Choroid plexus epithelial cell (primary cell): ENCODE measurements around the gene CNBD2.
"Not testable (repeated sequence)": the region's sequence is repeated elsewhere in the genome, so short reads cannot be mapped to it uniquely, and the experiment has no call there.

Source experiments
- DNase-seq: peaks from one replicate; pipeline ENCODE4 v3.0.0-alpha.2; 2010; ENCODE audit warnings: low read depth
- H3K4me3 ChIP-seq: 2 replicates; pipeline ENCODE4 v1.5.1; 2011; ENCODE audit warnings: low read depth, mild to moderate bottlenecking, control low read depth, low read length, moderate library complexity
- TF ChIP-seq, protein P1 (sequence below): conservative IDR thresholded peaks from 2 replicates; pipeline ENCODE4 v1.5.1; 2011; ENCODE audit warnings: low read depth, mild to moderate bottlenecking, control low read depth, inconsistent platforms, low read length, moderate library complexity

CNBD2 gene

DNA sequence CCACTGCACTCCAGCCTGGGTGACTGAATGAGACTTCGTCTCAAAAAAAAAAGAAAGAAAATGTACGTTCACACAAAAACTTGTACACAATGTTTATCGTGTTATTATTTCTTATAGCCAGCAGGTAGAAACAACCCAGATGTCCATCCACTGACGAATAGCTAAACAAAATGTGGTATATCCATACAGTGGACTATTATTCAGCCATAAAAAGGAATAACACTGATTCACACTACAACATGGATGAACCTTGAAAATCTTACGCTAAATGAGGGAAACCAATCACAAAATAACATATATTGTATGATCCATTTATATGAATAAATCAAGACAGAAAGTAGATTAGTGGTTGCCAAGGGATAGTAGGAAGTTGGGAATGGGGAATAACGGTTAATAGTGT, 111.1 kb downstream of the CNBD2 start:
- DNase-seq = no peak
- H3K4me3 ChIP-seq = no peak overlapping the region
- TF ChIP-seq, protein P1, sequence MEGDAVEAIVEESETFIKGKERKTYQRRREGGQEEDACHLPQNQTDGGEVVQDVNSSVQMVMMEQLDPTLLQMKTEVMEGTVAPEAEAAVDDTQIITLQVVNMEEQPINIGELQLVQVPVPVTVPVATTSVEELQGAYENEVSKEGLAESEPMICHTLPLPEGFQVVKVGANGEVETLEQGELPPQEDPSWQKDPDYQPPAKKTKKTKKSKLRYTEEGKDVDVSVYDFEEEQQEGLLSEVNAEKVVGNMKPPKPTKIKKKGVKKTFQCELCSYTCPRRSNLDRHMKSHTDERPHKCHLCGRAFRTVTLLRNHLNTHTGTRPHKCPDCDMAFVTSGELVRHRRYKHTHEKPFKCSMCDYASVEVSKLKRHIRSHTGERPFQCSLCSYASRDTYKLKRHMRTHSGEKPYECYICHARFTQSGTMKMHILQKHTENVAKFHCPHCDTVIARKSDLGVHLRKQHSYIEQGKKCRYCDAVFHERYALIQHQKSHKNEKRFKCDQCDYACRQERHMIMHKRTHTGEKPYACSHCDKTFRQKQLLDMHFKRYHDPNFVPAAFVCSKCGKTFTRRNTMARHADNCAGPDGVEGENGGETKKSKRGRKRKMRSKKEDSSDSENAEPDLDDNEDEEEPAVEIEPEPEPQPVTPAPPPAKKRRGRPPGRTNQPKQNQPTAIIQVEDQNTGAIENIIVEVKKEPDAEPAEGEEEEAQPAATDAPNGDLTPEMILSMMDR = no peak

GRCh38 chr20:36079984-36080383, 111.6 kb downstream of the CNBD2 start:
- DNase-seq = not testable (repeated sequence)

More at GRCh38 chr20:36079984-36080383, 111.6 kb downstream of the CNBD2 start:
- H3K4me3 ChIP-seq = not testable (repeated sequence)
